PC-9 (cell line): ENCODE results near the gene ZNF497. TPM values are rescaled to one million over a fixed set of nuclear protein-coding genes. Genes with fewer than 3 reads are reported as not detected.

Source experiments
- BruUV-seq: library from RNA; stranded (reverse); fragments of 400-500 nt; replicated peaks from 2 replicates; lab custom pipeline; 2021; lab: Mats Ljungman, UMichigan
- CTCF ChIA-PET: fragments of 300-600 bp; sonication (Branson Sonifier 250); formaldehyde crosslinking; loops from one replicate; lab custom pipeline; 2022; ENCODE audit warnings: antibody characterized with exemption; lab: Charles Lee
- POLR2A ChIA-PET: fragments of 300-600 bp; sonication (Branson Sonifier 250); formaldehyde crosslinking; loops from one replicate; lab custom pipeline; 2022; ENCODE audit warnings: antibody characterized with exemption; ENCODE audit not compliant: unreplicated experiment; lab: Charles Lee
- DNase-seq, 2 experiments: peaks; one replicate each; pipeline versions ENCODE4 v3.0.0 to v3.0.0-alpha.2; 2015 to 2022; ENCODE audit warnings: mixed read lengths in 1 of 2
- H2AFZ ChIP-seq: fragments of 200-600 bp; sonication (generic); 2 replicates; pipeline ENCODE4 v1.8.1; 2017; ENCODE audit warnings: antibody characterized with exemption
- H3F3A ChIP-seq: fragments of 200-600 bp; sonication (generic); 2 replicates; pipeline ENCODE4 v1.8.1; 2017; ENCODE audit warnings: antibody characterized with exemption, mild to moderate bottlenecking, low read depth; ENCODE audit not compliant: insufficient read depth
- H3K27ac ChIP-seq: fragments of 200-600 bp; sonication (generic); 2 replicates; pipeline ENCODE4 v1.6.1; 2016; ENCODE audit warnings: mixed run types
- H3K27me3 ChIP-seq: fragments of 200-600 bp; sonication (generic); 2 replicates; pipeline ENCODE4 v1.6.1; 2016; ENCODE audit warnings: low read depth, mixed run types; ENCODE audit not compliant: insufficient read depth
- H3K36me3 ChIP-seq: fragments of 200-600 bp; sonication (generic); 2 replicates; pipeline ENCODE4 v1.6.1; 2016; ENCODE audit warnings: low read depth, mixed run types
- H3K4me1 ChIP-seq: fragments of 200-600 bp; sonication (generic); replicated peaks from 2 replicates; pipeline ENCODE4 v1.6.1; 2016; ENCODE audit warnings: mixed run types; ENCODE audit not compliant: insufficient read depth
- H3K4me2 ChIP-seq: fragments of 200-600 bp; sonication (generic); 2 replicates; pipeline ENCODE4 v1.6.1; 2017; ENCODE audit warnings: mixed run types
- H3K4me3 ChIP-seq: fragments of 200-600 bp; sonication (generic); 2 replicates; pipeline ENCODE4 v1.6.1; 2016; ENCODE audit warnings: mixed run types
- H3K79me2 ChIP-seq: fragments of 200-600 bp; sonication (generic); 2 replicates; pipeline ENCODE4 v1.6.1; 2017; ENCODE audit warnings: low read depth, mixed run types
- H3K9me2 ChIP-seq: fragments of 200-600 bp; sonication (generic); 2 replicates; pipeline ENCODE4 v1.8.1; 2017; ENCODE audit warnings: mild to moderate bottlenecking; ENCODE audit not compliant: insufficient read depth
- H3K9me3 ChIP-seq: fragments of 200-600 bp; sonication (generic); 2 replicates; pipeline ENCODE4 v1.8.1; 2016; ENCODE audit warnings: low read depth; ENCODE audit not compliant: insufficient read depth
- H4K20me1 ChIP-seq: fragments of 200-600 bp; sonication (generic); 2 replicates; pipeline ENCODE4 v1.8.1; 2017; ENCODE audit not compliant: insufficient read depth
- CTCF ChIP-seq: fragments of 200-600 bp; sonication (generic); conservative IDR thresholded peaks from 2 replicates; pipeline ENCODE4 v1.6.1; 2017; ENCODE audit warnings: mixed run types, antibody characterized with exemption, mild to moderate bottlenecking, moderate library complexity
- EZH2 ChIP-seq: fragments of 200-600 bp; sonication (generic); IDR thresholded peaks from 2 replicates; pipeline ENCODE4 v1.8.0; 2017; ENCODE audit warnings: antibody characterized with exemption, low read depth
- intact Hi-C: fragments of 100-400 bp; cut with micrococcal nuclease; formaldehyde crosslinking; loops from one replicate; pipeline ENCODE4 v1.10.0; 2022; ENCODE audit not compliant: unreplicated experiment
- total RNA-seq: library from RNA; stranded (reverse); gene quantifications from 2 replicates; pipeline ENCODE4 v1.2.3, GENCODE V29; 2021

ZNF497 gene
- total RNA-seq, 1 experiment from 2014 or later, result 7.2 TPM

GRCh38 chr19:58328999-58329398 is 33.6 kb downstream of the ZNF497 start:
- H3K9me3 ChIP-seq, result no peaks in the 10 kb centered on the region
- no peak overlapping the region for H3K27ac ChIP-seq
- POLR2A ChIA-PET, result no interaction called here
- TF ChIP-seq EZH2 (no peak), CTCF (no peak)
- H3K4me3 ChIP-seq, result no peak overlapping the region
- H3K27me3 ChIP-seq, result no peaks in the 10 kb centered on the region
- H3F3A ChIP-seq, result peaks cover 9% of the 10 kb centered on the region; the same call in 1 of the 2 replicates
- H3K4me1 ChIP-seq, result no peaks in the 10 kb centered on the region; the same call in 1 of the 2 replicates
- no peaks in the 10 kb centered on the region for H3K9me2 ChIP-seq
- intact Hi-C loops, result no loop called here
- no peak overlapping the region for H3K4me2 ChIP-seq
- DNase-seq, result no peak
- H3K36me3 ChIP-seq, result no peaks in the 10 kb centered on the region
- no TSS peak for BruUV-seq
- H4K20me1 ChIP-seq, result no peaks in the 10 kb centered on the region
- CTCF ChIA-PET, result no interaction called here
- no peak overlapping the region for H2AFZ ChIP-seq
- H3K79me2 ChIP-seq, result peaks cover 26% of the 10 kb centered on the region

- Histone ChIP-seq H3K36me3 (no peaks in the 10 kb centered on the region), H3K4me3 (peak within 1 kb of the TSS; percentile 80), H3K9me3 (no peaks in the 10 kb centered on the region), H3K27ac (peak within 1 kb of the TSS; percentile 50), H3K4me2 (peak within 1 kb of the TSS; percentile 90), H3K9me2 (no peaks in the 10 kb centered on the region), H3K79me2 (peaks cover 26% of the 10 kb centered on the region), H4K20me1 (no peaks in the 10 kb centered on the region), H3K27me3 (no peaks in the 10 kb centered on the region), H3K4me1 (no peaks in the 10 kb centered on the region; the same call in 1 of the 2 replicates), H2AFZ (peak within 1 kb of the TSS; percentile 81), H3F3A (peaks cover 9% of the 10 kb centered on the region; the same call in 1 of the 2 replicates)
- POLR2A ChIA-PET, result interaction anchor here (0.6 to 1.0 kb wide), 9 partner anchors 22 to 410 kb away, joined by 3 to 13 read pairs (median 3); partner anchors contain the start of genes CHMP2A, ERVK3-1 and ZNF497
- intact Hi-C loops, result loop anchor here (2.0 kb wide), 3 partner anchors 22 to 192 kb away; partner anchors contain the start of genes ERVK3-1, ZBTB45 and ZNF8
- TF ChIP-seq CTCF, result no peak
- TF ChIP-seq EZH2, result no peak
- CTCF ChIA-PET, result interaction anchor here (0.6 to 1.1 kb wide), 2 partner anchors 86 to 192 kb away, joined by 4 read pairs; partner anchors contain the start of gene ZBTB45
- no TSS peak for BruUV-seq
- DNase-seq, result peak; percentile 86 to 90
Measured at GRCh38 chr19:58326914-58327726, 35.4 kb downstream of the ZNF497 start, which contains the start of gene ZSCAN22. Gene ZSCAN22 (plus strand): TSS chr19:58326994. CDS start chr19:58334803, 7,809 bp downstream.

GRCh38 chr19:58326501-58326913 is 36.0 kb downstream of the ZNF497 start:
- TF ChIP-seq CTCF (no peak), EZH2 (no peak)
- Histone ChIP-seq H3K36me3 (no peaks in the 10 kb centered on the region), H3K4me1 (no peaks in the 10 kb centered on the region; the same call in 1 of the 2 replicates), H3K9me3 (no peaks in the 10 kb centered on the region), H4K20me1 (no peaks in the 10 kb centered on the region), H3K79me2 (peaks cover 26% of the 10 kb centered on the region), H3K27ac (no peak overlapping the region), H3K9me2 (no peaks in the 10 kb centered on the region), H3K4me2 (peak overlapping the region; percentile 90), H3F3A (peaks cover 9% of the 10 kb centered on the region; the same call in 1 of the 2 replicates), H3K4me3 (peak overlapping the region; percentile 80), H2AFZ (peak overlapping the region; percentile 81), H3K27me3 (no peaks in the 10 kb centered on the region)
- DNase-seq, result no peak
- ChIA-PET POLR2A (interaction anchor here (0.6 to 1.0 kb wide), 9 partner anchors 22 to 409 kb away, joined by 3 to 13 read pairs (median 3); partner anchors contain the start of genes CHMP2A, ERVK3-1 and ZNF497), CTCF (interaction anchor here (0.6 to 1.1 kb wide), 2 partner anchors 85 to 193 kb away, joined by 4 read pairs; partner anchors contain the start of gene ZBTB45)
- intact Hi-C loops, result loop anchor here (2.0 kb wide), 3 partner anchors 22 to 192 kb away; partner anchors contain the start of genes ERVK3-1, ZBTB45 and ZNF8
- no TSS peak for BruUV-seq
